Transverse colon (tissue), 4 donors: Measurements from ENCODE around the gene GTF2IRD1.

Source experiments
- CTCF ChIP-seq, 5 experiments: fragments of 200-600 bp in 3 of 5; fragments of 450-650 bp in 2 of 5; sonication (generic) in 3 of 5; IDR thresholded peaks; 1 replicate in 2 of 5; 2 replicates in 3 of 5; pipeline ENCODE4 v1.5.1; 2016 to 2017; ENCODE audit warnings: antibody characterized with exemption in 5 of 5, inconsistent platforms in 3 of 5, mild to moderate bottlenecking in 2 of 5, moderate library complexity in 1 of 5
- EP300 ChIP-seq: sonication (generic); formaldehyde crosslinking; IDR thresholded peaks from one replicate; pipeline ENCODE4 v1.6.1; 2017; ENCODE audit warnings: antibody characterized with exemption, low read depth
- POLR2A ChIP-seq: fragments of 450-650 bp; IDR thresholded peaks from one replicate; pipeline ENCODE4 v1.6.1; 2016; ENCODE audit warnings: antibody characterized with exemption, mild to moderate bottlenecking, moderate library complexity
- POLR2AphosphoS5 ChIP-seq, 3 donors: sonication (generic); formaldehyde crosslinking; IDR thresholded peaks; one replicate each; pipeline ENCODE4 v1.6.1; 2016; ENCODE audit warnings: antibody characterized with exemption in 3 of 3

GRCh38 chr7:74483402-74484336 lies 30.0 kb downstream of the GTF2IRD1 start:
- TF ChIP-seq CTCF (IDR thresholded peaks at IDR 0.05) (no peak), POLR2A (no peak), EP300 (no peak), POLR2AphosphoS5 (IDR thresholded peaks at IDR 0.05) (no peak)
